DMS 273 (cell line): Measurements from ENCODE around the gene GPATCH1.
A peak's percentile ranks its signal among the peaks of the same experiment; 100 is the strongest.
"Not testable (repeated sequence)": the region's sequence is repeated elsewhere in the genome, so short reads cannot be mapped to it uniquely, and the experiment has no call there.

Source experiments
- DNase-seq: peaks from one replicate; lab custom pipeline; 2025; ENCODE audit not compliant: unreplicated experiment; lab: John Stamatoyannopoulos, UW

The GPATCH1 gene, protein sequence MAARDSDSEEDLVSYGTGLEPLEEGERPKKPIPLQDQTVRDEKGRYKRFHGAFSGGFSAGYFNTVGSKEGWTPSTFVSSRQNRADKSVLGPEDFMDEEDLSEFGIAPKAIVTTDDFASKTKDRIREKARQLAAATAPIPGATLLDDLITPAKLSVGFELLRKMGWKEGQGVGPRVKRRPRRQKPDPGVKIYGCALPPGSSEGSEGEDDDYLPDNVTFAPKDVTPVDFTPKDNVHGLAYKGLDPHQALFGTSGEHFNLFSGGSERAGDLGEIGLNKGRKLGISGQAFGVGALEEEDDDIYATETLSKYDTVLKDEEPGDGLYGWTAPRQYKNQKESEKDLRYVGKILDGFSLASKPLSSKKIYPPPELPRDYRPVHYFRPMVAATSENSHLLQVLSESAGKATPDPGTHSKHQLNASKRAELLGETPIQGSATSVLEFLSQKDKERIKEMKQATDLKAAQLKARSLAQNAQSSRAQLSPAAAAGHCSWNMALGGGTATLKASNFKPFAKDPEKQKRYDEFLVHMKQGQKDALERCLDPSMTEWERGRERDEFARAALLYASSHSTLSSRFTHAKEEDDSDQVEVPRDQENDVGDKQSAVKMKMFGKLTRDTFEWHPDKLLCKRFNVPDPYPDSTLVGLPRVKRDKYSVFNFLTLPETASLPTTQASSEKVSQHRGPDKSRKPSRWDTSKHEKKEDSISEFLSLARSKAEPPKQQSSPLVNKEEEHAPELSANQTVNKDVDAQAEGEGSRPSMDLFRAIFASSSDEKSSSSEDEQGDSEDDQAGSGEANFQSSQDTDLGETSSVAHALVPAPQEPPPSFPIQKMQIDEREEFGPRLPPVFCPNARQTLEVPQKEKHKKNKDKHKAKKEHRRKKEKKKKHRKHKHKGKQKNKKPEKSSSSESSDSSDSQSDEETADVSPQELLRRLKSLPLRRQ

DNA sequence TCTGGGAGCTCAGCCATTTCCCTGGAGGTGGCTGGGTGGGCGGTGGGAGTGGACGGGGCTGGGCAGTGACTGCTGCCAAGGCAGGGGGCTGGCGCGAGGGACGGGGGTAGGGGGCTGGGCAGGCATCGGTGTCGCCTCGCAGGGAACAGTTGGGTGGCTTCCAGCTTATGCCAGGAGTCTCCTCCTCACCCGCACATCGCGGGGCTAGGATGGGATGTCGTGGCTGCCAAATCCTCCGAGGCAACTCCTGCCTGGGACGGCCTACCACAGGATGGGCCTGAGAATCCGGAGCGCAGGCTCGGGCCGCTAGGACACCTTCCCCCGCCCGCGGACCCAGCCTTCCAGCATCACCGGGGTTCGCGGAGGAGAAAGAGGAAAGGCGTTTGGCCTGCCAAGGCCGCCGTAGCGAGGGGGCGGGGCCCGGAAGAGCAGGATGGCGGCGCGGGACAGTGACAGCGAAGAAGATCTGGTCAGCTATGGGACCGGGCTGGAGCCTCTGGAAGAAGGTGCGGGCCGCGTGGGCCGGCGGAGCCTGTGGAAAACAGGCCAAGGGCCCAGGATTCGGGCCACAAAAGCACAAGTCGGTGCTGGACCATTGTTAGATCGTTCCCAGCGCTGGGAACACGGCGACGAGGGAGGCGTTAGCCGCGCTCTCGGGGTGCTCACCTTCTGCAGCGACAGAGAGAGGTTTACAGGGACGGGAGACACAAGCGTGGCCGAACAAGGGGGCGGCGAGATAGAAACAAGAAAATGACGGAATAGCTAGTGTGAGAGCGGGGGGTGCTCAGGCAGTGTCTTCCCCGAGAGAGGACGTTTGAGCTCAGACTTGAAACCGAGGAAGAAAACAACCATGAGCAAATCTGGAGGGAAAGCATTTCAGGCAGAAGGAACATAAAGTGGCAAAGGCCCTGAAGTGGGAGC lies at the start of gene GPATCH1:
GPATCH1 (plus strand) TSS at position 421 of the 921 bp plus-strand sequence; CDS start at position 434, 13 bp downstream.
- peak; percentile 96 for DNase-seq

- DNase-seq = no peak
Measured at GRCh38 chr19:33032218-33032781, 48.7 kb upstream of the GPATCH1 start.

- no peak for DNase-seq
Measured at GRCh38 chr19:33035461-33035860, 45.5 kb upstream of the GPATCH1 start.

DNA sequence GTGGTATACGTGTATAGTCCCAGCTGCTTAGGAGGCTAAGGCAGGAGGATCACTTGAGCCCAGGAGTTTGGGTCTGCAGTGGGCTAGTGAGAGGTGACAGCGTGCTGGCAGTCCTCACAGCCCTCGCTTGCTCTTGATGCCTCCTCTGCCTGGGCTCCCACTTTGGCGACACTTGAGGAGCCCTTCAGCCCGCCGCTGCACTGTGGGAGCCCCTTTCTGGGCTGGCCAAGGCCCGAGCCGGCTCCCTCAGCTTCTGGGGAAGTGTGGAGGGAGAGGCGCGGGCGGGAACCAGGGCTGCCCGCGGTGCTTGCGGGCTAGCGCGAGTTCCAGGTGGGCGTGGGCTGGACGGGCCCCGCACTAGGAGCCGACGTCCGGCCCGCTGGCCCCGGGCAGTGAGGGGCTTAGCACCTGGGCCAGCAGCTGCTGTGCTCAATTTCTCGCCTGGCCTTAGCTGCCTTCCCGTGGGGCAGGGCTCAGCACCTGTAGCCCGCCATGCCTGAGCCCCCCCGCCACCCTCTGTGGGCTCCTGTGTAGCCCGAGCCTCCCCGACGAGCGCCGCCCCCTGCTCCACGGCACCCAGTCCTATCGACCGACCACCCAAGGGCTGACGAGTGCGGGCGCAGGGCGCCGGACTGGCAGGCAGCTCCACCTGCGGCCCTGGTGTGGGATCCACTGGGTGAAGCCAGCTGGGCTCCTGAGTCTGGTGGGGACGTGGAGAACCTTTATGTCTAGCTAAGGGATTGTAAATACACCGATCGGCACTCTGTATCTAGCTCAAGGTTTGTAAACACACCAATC lies 44.4 kb upstream of the GPATCH1 start:
- not testable (repeated sequence) for DNase-seq

GRCh38 chr19:33037168-33038025 lies 43.6 kb upstream of the GPATCH1 start:
- not testable (repeated sequence) for DNase-seq

DNA sequence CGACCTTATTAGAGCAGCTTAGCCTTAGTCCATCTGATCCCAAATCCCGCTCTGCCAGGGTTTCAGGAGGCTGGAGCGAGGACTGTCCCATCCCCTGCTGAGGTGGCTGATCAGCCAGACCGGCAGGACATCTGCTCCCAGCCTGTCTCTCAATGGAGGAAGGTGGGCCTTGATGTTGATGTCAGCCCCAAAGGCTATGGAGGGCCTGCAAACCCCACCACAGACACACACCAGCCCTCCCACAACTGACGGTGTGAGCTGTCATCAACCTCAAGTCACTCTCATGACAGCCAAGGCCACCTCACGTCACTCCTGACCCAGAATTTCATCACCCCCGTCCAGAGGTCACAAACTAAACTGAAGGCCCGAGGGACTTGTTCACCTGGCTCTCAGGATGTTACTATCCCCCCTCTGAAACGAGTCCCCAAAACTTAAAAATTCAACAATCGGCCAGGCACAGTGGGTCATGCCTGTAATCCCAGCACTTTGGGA lies 41.8 kb upstream of the GPATCH1 start:
- DNase-seq = no peak

DNA sequence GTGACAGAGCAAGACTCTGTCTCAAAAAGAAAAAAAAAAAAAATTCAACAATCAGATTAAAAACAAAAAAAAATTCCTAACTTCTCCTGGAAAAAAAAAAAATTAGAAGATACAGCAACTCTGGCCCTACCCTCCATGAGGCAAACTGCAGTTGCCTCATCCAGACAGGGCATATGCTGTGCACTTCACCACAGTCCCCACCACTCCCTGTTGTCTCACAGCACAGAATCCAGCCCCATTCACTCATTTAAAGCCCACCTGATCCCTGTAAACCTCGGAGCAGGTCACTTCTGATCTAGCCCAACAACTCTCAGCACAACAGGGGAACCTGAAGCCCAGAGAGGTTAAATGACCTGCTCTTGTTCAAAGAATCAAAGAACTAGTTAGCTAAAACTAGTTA lies 41.2 kb upstream of the GPATCH1 start:
- DNase-seq = no peak

GRCh38 chr19:33040994-33041827 lies 39.8 kb upstream of the GPATCH1 start:
- peak; percentile 44 for DNase-seq

DNA sequence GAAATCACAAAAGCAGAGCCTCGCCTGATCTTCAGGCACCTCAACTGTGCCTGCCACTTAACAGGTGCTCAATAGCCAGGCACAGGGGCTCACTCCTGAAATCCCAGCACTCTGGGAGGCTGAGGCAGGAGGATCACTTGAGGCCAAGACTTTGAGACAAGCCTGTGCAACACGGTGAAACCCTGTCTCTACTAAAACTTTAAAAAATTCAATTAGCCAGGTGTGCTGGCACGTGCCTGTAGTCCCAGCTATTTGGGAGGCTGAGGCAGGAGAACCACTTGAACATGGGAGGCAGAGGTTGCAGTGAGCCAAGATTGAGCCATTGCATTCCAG lies 39.2 kb upstream of the GPATCH1 start:
- DNase-seq = not testable (repeated sequence)

- DNase-seq = no peak
Measured at GRCh38 chr19:33047422-33047821, 33.6 kb upstream of the GPATCH1 start.

- no peak for DNase-seq
Measured at GRCh38 chr19:33048806-33049676, 31.9 kb upstream of the GPATCH1 start.

DNA sequence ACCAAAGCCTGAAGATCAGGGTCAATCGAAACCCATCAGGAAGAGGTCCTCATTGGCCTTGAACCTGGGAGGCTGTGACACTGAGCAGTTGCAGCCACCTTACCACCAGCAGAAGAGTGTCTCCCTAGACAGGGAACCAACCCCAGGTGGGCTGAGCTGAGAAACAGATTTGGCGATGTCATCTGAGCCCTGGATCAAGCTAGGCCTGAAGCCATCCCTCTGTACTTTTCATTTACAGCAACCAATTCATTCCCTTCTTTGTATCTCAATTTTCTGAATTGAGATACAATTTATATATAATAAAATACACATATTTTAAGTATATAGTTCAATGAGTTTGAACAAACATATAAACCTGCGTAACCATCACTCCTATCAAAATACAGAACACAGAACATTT lies 30.9 kb upstream of the GPATCH1 start:
- DNase-seq = no peak

- no peak for DNase-seq
Measured at GRCh38 chr19:33052352-33052972, 28.5 kb upstream of the GPATCH1 start.

DNA sequence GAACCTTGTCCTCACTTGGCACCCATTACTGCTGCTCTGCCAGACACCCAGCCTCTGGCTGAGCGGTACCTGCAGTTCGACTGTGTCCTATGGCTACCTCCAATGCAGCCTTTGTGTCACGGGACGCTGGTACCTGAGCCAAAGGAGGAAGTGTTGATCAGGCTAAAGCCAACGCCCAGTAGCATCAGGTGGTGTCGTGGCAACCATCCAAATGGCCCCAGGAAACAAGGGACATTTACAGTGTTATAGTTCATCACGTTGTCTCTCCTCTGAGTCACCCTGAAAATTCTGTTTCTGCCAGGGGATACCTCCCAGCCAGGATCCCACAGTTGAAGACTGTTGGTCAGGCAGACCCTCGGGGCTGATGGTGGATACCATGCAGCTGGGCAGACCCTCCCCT lies 26.4 kb upstream of the GPATCH1 start:
- DNase-seq = no peak

GRCh38 chr19:33055718-33056117 lies 25.3 kb upstream of the GPATCH1 start:
- DNase-seq = no peak

DNA sequence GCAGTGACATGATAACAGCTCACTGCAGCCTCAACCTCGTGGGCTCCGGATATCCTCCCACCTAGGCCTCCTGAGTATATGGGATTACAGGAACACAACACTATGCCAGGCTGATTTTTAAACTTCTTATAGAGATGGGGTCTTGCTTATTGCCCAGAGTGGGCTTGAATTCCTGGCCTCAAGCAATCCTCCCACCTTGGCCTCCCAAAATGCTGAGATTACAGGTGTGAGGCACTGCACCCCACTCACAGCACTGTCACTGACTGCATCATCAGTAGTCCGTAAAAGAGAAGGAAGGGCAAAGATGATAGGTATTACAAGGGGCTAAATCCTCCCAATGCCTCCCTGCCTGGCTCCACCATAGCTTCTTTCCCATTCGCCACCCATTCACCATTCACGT lies 20.4 kb upstream of the GPATCH1 start:
- DNase-seq = no peak
